Common myeloid progenitor, CD34-positive (primary cell): ENCODE results near the gene NOLC1.
A peak's percentile ranks its signal among the peaks of the same experiment; 100 is the strongest.

Source experiments
- CTCF ChIA-PET: fragments of 350-600 bp; sonication (Branson Sonifier 250); formaldehyde crosslinking; loops from one replicate; lab custom pipeline; 2021; ENCODE audit warnings: antibody characterized with exemption; lab: Charles Lee
- POLR2A ChIA-PET: fragments of 350-600 bp; sonication (Branson Sonifier 250); formaldehyde crosslinking; loops from one replicate; lab custom pipeline; 2021; ENCODE audit warnings: antibody characterized with exemption; lab: Charles Lee
- DNase-seq, 3 donors: peaks; one replicate each; pipeline versions ENCODE4 v3.0.0 to v3.0.0-alpha.2; 2013
- H3K27ac ChIP-seq, 2 experiments: 1 replicate in 1 of 2; 2 replicates in 1 of 2; pipeline ENCODE4 v1.7.0; 2013; ENCODE audit warnings: inconsistent platforms in 2 of 2, low read length in 2 of 2, mild to moderate bottlenecking in 2 of 2, low read depth in 1 of 2, moderate library complexity in 1 of 2; ENCODE audit not compliant: severe bottlenecking in 2 of 2, insufficient read depth in 1 of 2, poor library complexity in 1 of 2
- H3K27me3 ChIP-seq, 5 experiments: replicated peaks in 2 of 5; 1 replicate in 3 of 5; 2 replicates in 2 of 5; pipeline versions ENCODE4 v1.6.1 to v1.7.0; 2013; ENCODE audit warnings: low read length in 4 of 5, mild to moderate bottlenecking in 2 of 5, moderate library complexity in 2 of 5, inconsistent platforms in 1 of 5; ENCODE audit not compliant: insufficient read depth in 5 of 5, control insufficient read depth in 4 of 5
- H3K36me3 ChIP-seq, 4 experiments: 1 replicate in 2 of 4; 2 replicates in 2 of 4; pipeline versions ENCODE4 v1.6.1 to v1.7.0; 2013; ENCODE audit warnings: low read length in 3 of 4, control low read depth in 1 of 4, mild to moderate bottlenecking in 1 of 4; ENCODE audit not compliant: control insufficient read depth in 4 of 4, insufficient read depth in 4 of 4
- H3K4me1 ChIP-seq, 4 experiments: 1 replicate in 3 of 4; 2 replicates in 1 of 4; pipeline versions ENCODE4 v1.6.1 to v1.7.1; 2013; ENCODE audit warnings: low read length in 3 of 4, mild to moderate bottlenecking in 3 of 4, control low read depth in 1 of 4, inconsistent platforms in 1 of 4, moderate library complexity in 1 of 4; ENCODE audit not compliant: control insufficient read depth in 4 of 4, insufficient read depth in 4 of 4; ENCODE audit errors: control extremely low read depth in 1 of 4
- H3K4me3 ChIP-seq, 7 experiments: 1 replicate in 4 of 7; 2 replicates in 3 of 7; pipeline versions ENCODE4 v1.5.1 to v1.7.0; 2013; ENCODE audit warnings: mild to moderate bottlenecking in 7 of 7, low read length in 6 of 7, moderate library complexity in 6 of 7, inconsistent platforms in 2 of 7, low read depth in 2 of 7, control low read depth in 1 of 7; ENCODE audit not compliant: insufficient read depth in 4 of 7, control insufficient read depth in 1 of 7; ENCODE audit errors: extremely low read depth in 1 of 7
- H3K9me3 ChIP-seq, 5 experiments: 1 replicate in 4 of 5; 2 replicates in 1 of 5; pipeline versions ENCODE4 v1.6.1 to v1.7.1; 2013; ENCODE audit warnings: low read length in 4 of 5, mild to moderate bottlenecking in 2 of 5, inconsistent platforms in 1 of 5, low read depth in 1 of 5, moderate library complexity in 1 of 5; ENCODE audit not compliant: control insufficient read depth in 4 of 5, insufficient read depth in 2 of 5; ENCODE audit errors: control extremely low read depth in 1 of 5
- WGBS: methylation state at CpG from one replicate; pipeline ENCODE4 v1.1.5; 2013; ENCODE audit not compliant: insufficient coverage; 5-methylcytosine and 5-hydroxymethylcytosine counted together

Gene NOLC1

GRCh38 chr10:102121739-102122372 is 30.3 kb upstream of the NOLC1 start:
- Histone ChIP-seq H3K27me3 (no peaks in the 10 kb centered on the region), H3K4me3 (peak overlapping the region in 6 of 7 experiments; percentile 64 to 95 (median 87)), H3K9me3 (no peaks in the 10 kb centered on the region), H3K36me3 (peaks cover 0 to 4% (median 0%) of the 10 kb centered on the region in 4 experiments), H3K27ac (peak overlapping the region in 1 of 2 experiments; percentile 89), H3K4me1 (peaks cover 10 to 48% (median 40%) of the 10 kb centered on the region in 4 experiments)
- CTCF ChIA-PET, result interaction anchor here (1.3 to 3.5 kb wide), 4 partner anchors 9 to 49 kb away, joined by 3 to 36 read pairs (median 10); partner anchors contain the start of gene PPRC1
- DNase-seq, result peak in 2 of 3 donors; percentile 19 to 33
- POLR2A ChIA-PET, result interaction anchor here (1.1 kb wide), 1 partner anchor 38 kb away, joined by 4 read pairs; no protein-coding TSS in a partner anchor
- 45% methylated on average over 2 of the region's 6 CpGs for WGBS

- Histone ChIP-seq H3K27ac (no peak overlapping the region), H3K27me3 (no peaks in the 10 kb centered on the region), H3K9me3 (no peaks in the 10 kb centered on the region), H3K36me3 (peaks cover 0 to 4% (median 0%) of the 10 kb centered on the region in 4 experiments), H3K4me3 (no peak overlapping the region), H3K4me1 (peaks cover 10 to 42% (median 34%) of the 10 kb centered on the region in 4 experiments)
- no peak for DNase-seq
- POLR2A ChIA-PET, result interaction anchor here (1.3 kb wide), 1 partner anchor 10 kb away, joined by 4 read pairs; the partner anchor contains the start of gene PPRC1
- WGBS, result 80% methylated on average over 1 of the region's 1 CpG
- CTCF ChIA-PET, result interaction anchor here (0.7 to 3.5 kb wide), 4 partner anchors 9 to 28 kb away, joined by 3 to 36 read pairs (median 8); partner anchors contain the start of gene PPRC1
Measured at GRCh38 chr10:102122450-102122849, 29.7 kb upstream of the NOLC1 start.

- POLR2A ChIA-PET, result interaction anchor here (0.6 to 1.3 kb wide), 2 partner anchors 9 to 519 kb away, joined by 4 read pairs; partner anchors contain the start of gene PPRC1
Measured at GRCh38 chr10:102123223-102123622, 29.0 kb upstream of the NOLC1 start.

GRCh38 chr10:102131286-102132170 is 20.7 kb upstream of the NOLC1 start:
- DNase-seq, result no peak
- no peaks in the 10 kb centered on the region for H3K9me3 ChIP-seq
- H3K4me1 ChIP-seq, result peaks cover 11 to 33% (median 18%) of the 10 kb centered on the region in 4 experiments
- peak overlapping the region in 1 of 2 experiments; percentile 87 for H3K27ac ChIP-seq
- ChIA-PET POLR2A (interaction anchor here (1.3 to 1.5 kb wide), 3 partner anchors 8 to 17 kb away, joined by 3 to 6 read pairs (median 4); partner anchors contain the start of gene LDB1), CTCF (interaction anchor here (0.6 to 3.2 kb wide), 9 partner anchors 9 to 219 kb away, joined by 3 to 36 read pairs (median 5); no protein-coding TSS in a partner anchor)
- no peak overlapping the region for H3K4me3 ChIP-seq
- no peaks in the 10 kb centered on the region for H3K27me3 ChIP-seq
- H3K36me3 ChIP-seq, result peaks cover 0 to 4% (median 0%) of the 10 kb centered on the region in 4 experiments
- WGBS, result 100% methylated on average over 1 of the region's 8 CpGs

More at GRCh38 chr10:102123223-102123622, 29.0 kb upstream of the NOLC1 start:
- H3K9me3 ChIP-seq, result no peaks in the 10 kb centered on the region
- WGBS, result 93% methylated on average over 2 of the region's 3 CpGs
- no peak overlapping the region for H3K27ac ChIP-seq
- H3K4me3 ChIP-seq, result no peak overlapping the region
- CTCF ChIA-PET, result interaction anchor here (0.6 to 3.5 kb wide), 6 partner anchors 8 to 439 kb away, joined by 3 to 36 read pairs (median 5); partner anchors contain the start of gene PPRC1
- H3K4me1 ChIP-seq, result peaks cover 7 to 35% (median 26%) of the 10 kb centered on the region in 4 experiments
- H3K27me3 ChIP-seq, result no peaks in the 10 kb centered on the region
- H3K36me3 ChIP-seq, result peaks cover 0 to 4% (median 0%) of the 10 kb centered on the region in 4 experiments
- DNase-seq, result no peak

GRCh38 chr10:102132193-102132562 is 20.0 kb upstream of the NOLC1 start:
- Histone ChIP-seq H3K9me3 (no peaks in the 10 kb centered on the region), H3K27me3 (no peaks in the 10 kb centered on the region), H3K27ac (peak overlapping the region in 1 of 2 experiments; percentile 87), H3K36me3 (peaks cover 0 to 4% (median 0%) of the 10 kb centered on the region in 4 experiments), H3K4me3 (peak overlapping the region in 5 of 7 experiments; percentile 90 to 96 (median 93)), H3K4me1 (peaks cover 11 to 37% (median 18%) of the 10 kb centered on the region in 4 experiments)
- ChIA-PET POLR2A (interaction anchor here (0.5 to 1.5 kb wide), 5 partner anchors 9 to 262 kb away, joined by 3 to 6 read pairs (median 3); partner anchors contain the start of gene LDB1), CTCF (interaction anchor here (1.0 to 3.2 kb wide), 6 partner anchors 10 to 20 kb away, joined by 3 to 36 read pairs (median 6); no protein-coding TSS in a partner anchor)
- DNase-seq, result no peak
- WGBS, result 25% methylated on average over 8 of the region's 8 CpGs
